Heart right ventricle (tissue), 16 donors: ENCODE data around the gene AVP. TPM values are rescaled to one million over a fixed set of nuclear protein-coding genes. Genes with fewer than 3 reads are reported as not detected.

Experiments used
- ATAC-seq, 8 donors: fragments of 200-7000 bp; cut with Tn5 transposase; one replicate each; pipeline ENCODE4 v1.9.1; 2020; ENCODE audit warnings: mild to moderate bottlenecking in 8 of 8, moderate library complexity in 8 of 8, moderate number of reproducible peaks in 1 of 8
- DNase-seq, 2 donors: peaks; one replicate each; pipeline ENCODE4 v3.0.0-alpha.2; 2020
- H3K27ac ChIP-seq, 10 donors: fragments of 200-600 bp; sonication (generic) in 2 of 10; one replicate each; pipeline versions ENCODE4 v1.5.0 to v1.8.0; 2020 to 2022; ENCODE audit warnings: mild to moderate bottlenecking in 3 of 10
- H3K27me3 ChIP-seq, 7 donors: fragments of 200-600 bp; one replicate each; pipeline ENCODE4 v1.8.0; 2021 to 2022; ENCODE audit warnings: mild to moderate bottlenecking in 2 of 7
- H3K36me3 ChIP-seq, 9 donors: fragments of 200-600 bp; sonication (generic) in 1 of 9; one replicate each; pipeline versions ENCODE4 v1.5.0 to v1.8.0; 2020 to 2022; ENCODE audit warnings: mild to moderate bottlenecking in 2 of 9
- H3K4me1 ChIP-seq, 9 donors: fragments of 200-600 bp; sonication (generic) in 1 of 9; one replicate each; pipeline versions ENCODE4 v1.5.0 to v1.8.0; 2020 to 2022; ENCODE audit warnings: mild to moderate bottlenecking in 4 of 9
- H3K4me3 ChIP-seq, 10 donors: fragments of 200-600 bp; sonication (generic) in 2 of 10; one replicate each; pipeline versions ENCODE4 v1.5.0 to v1.8.0; 2020 to 2022; ENCODE audit warnings: mild to moderate bottlenecking in 7 of 10, moderate library complexity in 2 of 10
- H3K9me3 ChIP-seq, 11 donors: fragments of 200-600 bp in 10 of 11; sonication (generic) in 2 of 11; one replicate each; pipeline versions ENCODE4 v1.5.0 to v1.8.0; 2013 to 2022; ENCODE audit warnings: mild to moderate bottlenecking in 2 of 11, control low read depth in 1 of 11, moderate library complexity in 1 of 11
- CTCF ChIP-seq, 9 donors: fragments of 200-600 bp; sonication (generic) in 2 of 9; IDR thresholded peaks; one replicate each; pipeline versions ENCODE4 v1.5.0 to v1.8.0; 2021 to 2022; ENCODE audit warnings: antibody characterized with exemption in 9 of 9, mild to moderate bottlenecking in 5 of 9, moderate library complexity in 1 of 9
- WGBS, 2 donors: extraction: QIAGEN DNeasy Blood & Tissue Kit; methylation state at CpG; one replicate each; pipeline ENCODE4 v1.1.7; 2013; ENCODE audit warnings: inconsistent platforms in 1 of 2; 5-methylcytosine and 5-hydroxymethylcytosine counted together
- intact Hi-C, 10 donors: fragments of 100-400 bp; cut with DNase I; formaldehyde crosslinking; loops; one replicate each; pipeline versions ENCODE4 v1.11.1 to v1.14.2; 2022
- polyA plus RNA-seq, 2 donors: library from polyadenylated mRNA; stranded (reverse); fragments of 200-250 nt; gene quantifications; one replicate each; pipeline ENCODE4 v1.2.3, GENCODE V29; 2013
- total RNA-seq, 10 donors: library from RNA; stranded (reverse); fragmentation: NEBNext Ultra II Directional in 3 of 10; extraction: Animal tissue kit (Norgen Biotek cat#: 25700) in 3 of 10; gene quantifications; one replicate each; pipeline versions ENCODE4 v1.2.1 to v1.2.4, GENCODE V29; 2021 to 2023
- donor health status: Arrhythmogenic right ventricular cardiomyopathy.
- donor health status: ischemic (EF 13 %, LVEDD 7.1; RV severe dilation, severe dysfunction).
- donor health status: healthy with polysubstance abuse.
- donor health status: DM: no; HTN: yes; CAD: no.
- donor health status: DM: no; HTN: no; CAD: no.
- donor health status: ischemic (EF 25% LVEDD 6.9; RV normal size, moderate dysfunction).
- donor health status: ischemic (EF 25% LVEDD 5.7; RV mildly dilated, moderate dysfunction).
- donor health status: healthy.
- donor health status: DM: yes; HTN: yes; CAD: no.
- donor health status: Ischemic cardiomyopathy.
- donor health status: ischemic (EF 35%, LVEDD 5.7; RV mildly dilated, moderate dysfunction).
- donor health status: nonischemic (EF 11% LVEDD 7.7; RV severe dilation, severe dysfunction).
- donor health status: DM: yes; HTN: yes; CAD: no.
- donor health status: PGD.
- donor health status: ischemic (EF 29% LVEDD 5.4; RV normal size, mild dysfunction).
- donor health status: nonischemic (EF 23%, LVEDD 6.1; RV moderate dilation, normal function).

AVP gene
- total and polyA plus RNA-seq, 12 donors, result not detected

GRCh38 chr20:3106658-3107463 lies 22.3 kb upstream of the AVP start:
- 80 to 87% methylated on average over 14 of the region's 14 CpGs for WGBS, 2 donors
- TF ChIP-seq CTCF (IDR thresholded peaks at IDR 0.05), result no peak
- Histone ChIP-seq H3K27me3 (no peaks in the 10 kb centered on the region), H3K4me3 (no peak overlapping the region), H3K27ac (no peak overlapping the region), H3K36me3 (peaks cover 0 to 44% (median 11%) of the 10 kb centered on the region in 9 donors), H3K9me3 (no peaks in the 10 kb centered on the region), H3K4me1 (peaks cover 0 to 19% (median 0%) of the 10 kb centered on the region in 9 donors)
- intact Hi-C loops, result loop anchor here in 2 of 10 donors (5.0 kb wide), 1 partner anchor 50 kb away; no protein-coding TSS in a partner anchor
- DNase-seq (no peak), ATAC-seq (no peak)

GRCh38 chr20:3106185-3106584 lies 21.7 kb upstream of the AVP start:
- peaks cover 0 to 44% (median 11%) of the 10 kb centered on the region in 9 donors for H3K36me3 ChIP-seq
- ATAC-seq (no peak), DNase-seq (no peak)
- H3K4me3 ChIP-seq, result no peak overlapping the region
- 92 to 95% methylated on average over 3 of the region's 3 CpGs for WGBS, 2 donors
- H3K4me1 ChIP-seq, result peaks cover 0 to 23% (median 0%) of the 10 kb centered on the region in 9 donors
- intact Hi-C loops, result loop anchor here in 2 of 10 donors (5.0 kb wide), 1 partner anchor 49 kb away; no protein-coding TSS in a partner anchor
- no peaks in the 10 kb centered on the region for H3K9me3 ChIP-seq
- no peaks in the 10 kb centered on the region for H3K27me3 ChIP-seq
- no peak overlapping the region for H3K27ac ChIP-seq
- no peak for TF ChIP-seq CTCF (IDR thresholded peaks at IDR 0.05)

GRCh38 chr20:3105256-3106137 lies 21.0 kb upstream of the AVP start:
- WGBS, 2 donors, result 93 to 95% methylated on average over 18 of the region's 18 CpGs
- Histone ChIP-seq H3K36me3 (peaks cover 0 to 44% (median 11%) of the 10 kb centered on the region in 9 donors), H3K4me1 (peaks cover 0 to 23% (median 0%) of the 10 kb centered on the region in 9 donors)

More at GRCh38 chr20:3105256-3106137, 21.0 kb upstream of the AVP start:
- ATAC-seq, result no peak
- intact Hi-C loops, result loop anchor here in 2 of 10 donors (5.0 kb wide), 1 partner anchor 48 kb away; no protein-coding TSS in a partner anchor
- H3K4me3 ChIP-seq, result no peak overlapping the region
- TF ChIP-seq CTCF (IDR thresholded peaks at IDR 0.05), result no peak
- no peak overlapping the region for H3K27ac ChIP-seq
- no peaks in the 10 kb centered on the region for H3K9me3 ChIP-seq
- DNase-seq, result no peak
- no peaks in the 10 kb centered on the region for H3K27me3 ChIP-seq
